ENCODE measurements around the gene SPEM1. TPM values are rescaled to one million over a fixed set of nuclear protein-coding genes. Genes with fewer than 3 reads are reported as not detected.
"Not testable (repeated sequence)": the region's sequence is repeated elsewhere in the genome, so short reads cannot be mapped to it uniquely, and the experiment has no call there.

Gene SPEM1
- total RNA-seq, 1 donor from 2014 or later, result not detected

GRCh38 chr17:7462474-7463371 is 42.6 kb downstream of the SPEM1 start:
- DNase-seq (ENCODE audit: low spot score), result no peak
- intact Hi-C loops (cut with DNase I), result no loop called here

GRCh38 chr17:7463372-7463846 is 43.3 kb downstream of the SPEM1 start:
- intact Hi-C loops (cut with DNase I), result no loop called here
- no peak for DNase-seq (ENCODE audit: low spot score)

- intact Hi-C loops (cut with DNase I), result no loop called here
- no peak for DNase-seq (ENCODE audit: low spot score)
Measured at GRCh38 chr17:7464081-7464480, 44.0 kb downstream of the SPEM1 start.

- DNase-seq (ENCODE audit: low spot score), result no peak
- intact Hi-C loops (cut with DNase I), result no loop called here
Measured at GRCh38 chr17:7465597-7466275, 45.6 kb downstream of the SPEM1 start.

DNA sequence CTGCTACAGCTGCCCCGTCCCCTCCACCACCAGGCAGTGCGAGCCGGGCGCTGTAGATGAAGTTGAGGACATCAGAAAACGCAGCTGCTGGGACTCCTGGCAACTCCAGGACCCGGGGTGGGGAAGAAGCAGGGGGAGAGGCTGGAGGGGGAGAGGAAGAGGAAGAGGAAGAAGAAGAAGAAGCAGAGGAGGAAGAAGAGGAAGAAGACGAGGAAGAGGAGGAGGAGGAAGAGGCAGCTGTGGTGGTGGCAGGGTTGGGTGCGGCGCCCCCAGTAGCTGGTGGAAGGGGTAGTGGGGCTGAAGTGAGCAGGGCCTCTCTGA is 46.2 kb downstream of the SPEM1 start:
- intact Hi-C loops (cut with DNase I), result no loop called here
- no peak for DNase-seq (ENCODE audit: low spot score)

DNA sequence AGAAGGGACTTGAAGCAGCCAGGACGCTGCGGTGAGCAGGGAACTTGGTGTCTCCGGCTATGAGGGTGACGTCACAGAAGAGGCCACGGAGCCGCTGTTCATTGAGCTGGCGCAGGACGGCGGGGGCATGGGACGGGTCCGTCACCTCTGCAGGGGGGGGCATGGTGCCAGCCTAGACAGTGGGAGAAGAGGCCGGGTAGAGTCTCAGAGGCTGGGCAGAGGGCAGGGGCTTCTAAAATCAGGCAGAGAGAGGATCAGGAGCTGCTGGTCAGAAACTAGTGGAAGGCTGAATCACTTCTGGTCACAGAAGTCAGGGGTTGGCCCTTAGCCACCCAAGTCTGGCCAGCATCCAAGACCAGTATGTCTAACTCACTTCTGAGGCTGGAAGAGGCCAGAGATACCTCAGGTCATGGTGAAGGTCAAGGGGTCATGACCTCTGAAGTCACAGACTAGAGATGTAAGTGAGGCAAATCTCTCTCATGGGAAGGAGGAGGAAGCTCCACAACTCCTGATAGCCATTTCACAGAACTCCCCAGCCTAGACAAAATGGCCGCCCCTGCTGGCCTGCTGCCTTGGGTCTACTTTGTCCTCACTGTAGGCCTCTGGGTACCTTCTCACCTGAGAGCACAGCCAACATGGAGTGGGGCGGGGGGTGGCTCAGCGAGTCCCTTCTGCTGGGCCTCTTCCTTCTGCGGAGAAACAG is 46.7 kb downstream of the SPEM1 start:
- DNase-seq (ENCODE audit: low spot score), result peak; percentile 84
- intact Hi-C loops (cut with DNase I), result no loop called here

- intact Hi-C loops (cut with DNase I), result no loop called here
- no peak for DNase-seq (ENCODE audit: low spot score)
Measured at GRCh38 chr17:7467498-7467897, 47.4 kb downstream of the SPEM1 start.

GRCh38 chr17:7468290-7468689 is 48.2 kb downstream of the SPEM1 start:
- DNase-seq (ENCODE audit: low spot score), result no peak
- intact Hi-C loops (cut with DNase I), result no loop called here

GRCh38 chr17:7468804-7469389 is 48.8 kb downstream of the SPEM1 start:
- intact Hi-C loops (cut with DNase I), result no loop called here
- DNase-seq (ENCODE audit: low spot score), result no peak

- intact Hi-C loops (cut with DNase I); DNase-seq (ENCODE audit: low spot score): not testable (repeated sequence)
Measured at GRCh38 chr17:7469843-7470242, 49.7 kb downstream of the SPEM1 start.

GRCh38 chr17:7470457-7470973 is 50.4 kb downstream of the SPEM1 start:
- intact Hi-C loops (cut with DNase I); DNase-seq (ENCODE audit: low spot score): not testable (repeated sequence)

Other genes starting within 250 kb of the SPEM1 start
- gene ASGR1, start 241.0 kb upstream of the SPEM1 start, total RNA-seq, result 0.54 TPM
- gene DLG4, start 200.5 kb upstream of the SPEM1 start, total RNA-seq, result 16.0 TPM
- gene ACADVL, start 200.4 kb upstream of the SPEM1 start, total RNA-seq, result 966 TPM
- 22.5 TPM for gene DVL2, start 185.8 kb upstream of the SPEM1 start, total RNA-seq
- gene PHF23, start 180.9 kb upstream of the SPEM1 start, total RNA-seq, result 20.5 TPM
- gene GABARAP, start 177.9 kb upstream of the SPEM1 start, total RNA-seq, result 449 TPM
- 111 TPM for gene CTDNEP1, start 168.6 kb upstream of the SPEM1 start, total RNA-seq
- 57.5 TPM for gene ELP5, start 168.1 kb upstream of the SPEM1 start, total RNA-seq
- 0.75 TPM for gene CLDN7, start 157.8 kb upstream of the SPEM1 start, total RNA-seq
- gene SLC2A4, start 138.6 kb upstream of the SPEM1 start, total RNA-seq, result 73.5 TPM
- gene YBX2, start 125.7 kb upstream of the SPEM1 start, total RNA-seq, result 1.2 TPM
- 263 TPM for gene EIF5A, start 112.7 kb upstream of the SPEM1 start, total RNA-seq
- 49.0 TPM for gene GPS2, start 105.0 kb upstream of the SPEM1 start, total RNA-seq
- gene NEURL4, start 91.0 kb upstream of the SPEM1 start, total RNA-seq, result 29.9 TPM
- 16.4 TPM for gene ACAP1, start 83.8 kb upstream of the SPEM1 start, total RNA-seq
- 9.6 TPM for gene KCTD11, start 68.2 kb upstream of the SPEM1 start, total RNA-seq
- not detected for gene TMEM95, start 65.2 kb upstream of the SPEM1 start, total RNA-seq
- 2.0 TPM for gene TNK1, start 39.2 kb upstream of the SPEM1 start, total RNA-seq
- 16.8 TPM for gene PLSCR3, start 25.8 kb upstream of the SPEM1 start, total RNA-seq
- gene TMEM256, start 16.2 kb upstream of the SPEM1 start, total RNA-seq, result 67.7 TPM
- 11.0 TPM for gene NLGN2, start 12.5 kb upstream of the SPEM1 start, total RNA-seq
- gene SPEM2, start 5.3 kb downstream of the SPEM1 start, total RNA-seq, result not detected
- gene SPEM3, start 8.5 kb downstream of the SPEM1 start, total RNA-seq, result not detected
- 2.6 TPM for gene TMEM102, start 15.1 kb downstream of the SPEM1 start, total RNA-seq
- gene FGF11, start 19.2 kb downstream of the SPEM1 start, total RNA-seq, result 3.9 TPM
- gene CHRNB1, start 24.7 kb downstream of the SPEM1 start, total RNA-seq, result 9.9 TPM
- gene ZBTB4, start 59.3 kb downstream of the SPEM1 start, total RNA-seq, result 69.4 TPM
- gene SLC35G6, start 61.1 kb downstream of the SPEM1 start, total RNA-seq, result not detected
- gene POLR2A, start 64.0 kb downstream of the SPEM1 start, total RNA-seq, result 56.4 TPM
- 33.9 TPM for gene TNFSF12, start 128.7 kb downstream of the SPEM1 start, total RNA-seq
- gene TNFSF13, start 138.4 kb downstream of the SPEM1 start, total RNA-seq, result 4.9 TPM
- gene SENP3, start 141.6 kb downstream of the SPEM1 start, total RNA-seq, result 33.8 TPM
- gene CD68, start 159.3 kb downstream of the SPEM1 start, total RNA-seq, result 11.4 TPM
- gene MPDU1, start 163.5 kb downstream of the SPEM1 start, total RNA-seq, result 22.4 TPM
- 1.1 TPM for gene SOX15, start 169.8 kb downstream of the SPEM1 start, total RNA-seq
- 83.5 TPM for gene FXR2, start 194.6 kb downstream of the SPEM1 start, total RNA-seq
- gene SAT2, start 207.5 kb downstream of the SPEM1 start, total RNA-seq, result 60.3 TPM
- gene SHBG, start 209.8 kb downstream of the SPEM1 start, total RNA-seq, result 0.62 TPM
- 2.7 TPM for gene ATP1B2, start 230.6 kb downstream of the SPEM1 start, total RNA-seq